ENCODE measurements around the gene KATNAL2.

Gene KATNAL2

GRCh38 chr18:47149457-47150028, 232.1 kb downstream of the KATNAL2 start:
- Histone ChIP-seq H3K4me2 (ENCODE audit: low read depth, low read length, poor library complexity, severe bottlenecking) (peak overlapping the region; percentile 68), H3K4me3 (ENCODE audit: insufficient read depth, low read length, poor library complexity, severe bottlenecking) (peak overlapping the region; percentile 65), H2AFZ (ENCODE audit: low read depth, low read length, severe bottlenecking) (peak overlapping the region; percentile 63), H3K27ac (ENCODE audit: low read depth, low read length) (peak overlapping the region; percentile 48; the same call in 1 of the 2 replicates), H3K36me3 (ENCODE audit: low read length) (peaks cover 6% of the 10 kb centered on the region; the same call in 1 of the 2 replicates), H3K27me3 (ENCODE audit: low read length) (no peaks in the 10 kb centered on the region), H3K9ac (ENCODE audit: low read length) (peak overlapping the region; percentile 71), H4K20me1 (ENCODE audit: low read depth, low read length) (no peaks in the 10 kb centered on the region), H3K9me3 (ENCODE audit: insufficient read depth, low read length) (no peaks in the 10 kb centered on the region), H3F3A (ENCODE audit: insufficient read depth) (peaks cover 21% of the 10 kb centered on the region; the same call in 1 of the 2 replicates), H3K9me2 (replicated peaks; ENCODE audit: insufficient read depth, low read length) (no peaks in the 10 kb centered on the region), H3K79me2 (ENCODE audit: insufficient read depth, low read length) (peaks cover 54% of the 10 kb centered on the region)
- TF ChIP-seq CTCF (IDR thresholded peaks at IDR 0.05; ENCODE audit: insufficient read depth, low read length, poor library complexity, severe bottlenecking) (no peak), EZH2phosphoT487 (conservative IDR thresholded peaks at IDR 0.05; ENCODE audit: low read length) (no peak)

GRCh38 chr18:47150029-47150823, 232.8 kb downstream of the KATNAL2 start, which contains the start of gene HDHD2:
Gene HDHD2, minus strand, starts transcription at chr18:47150500. Its CDS starts 14,061 bp downstream, at chr18:47136439.
- Histone ChIP-seq H3K36me3 (ENCODE audit: low read length) (peaks cover 13% of the 10 kb centered on the region), H3K4me3 (ENCODE audit: insufficient read depth, low read length, poor library complexity, severe bottlenecking) (peak within 1 kb of the TSS; percentile 65), H4K20me1 (ENCODE audit: low read depth, low read length) (no peaks in the 10 kb centered on the region), H3K27ac (ENCODE audit: low read depth, low read length) (peak within 1 kb of the TSS; percentile 48), H3F3A (ENCODE audit: insufficient read depth) (peaks cover 25% of the 10 kb centered on the region; the same call in 1 of the 2 replicates), H3K9ac (ENCODE audit: low read length) (peak within 1 kb of the TSS; percentile 71), H3K9me2 (replicated peaks; ENCODE audit: insufficient read depth, low read length) (no peaks in the 10 kb centered on the region), H3K79me2 (ENCODE audit: insufficient read depth, low read length) (peaks cover 47% of the 10 kb centered on the region), H3K27me3 (ENCODE audit: low read length) (no peaks in the 10 kb centered on the region), H2AFZ (ENCODE audit: low read depth, low read length, severe bottlenecking) (peak within 1 kb of the TSS; percentile 63), H3K9me3 (ENCODE audit: insufficient read depth, low read length) (no peaks in the 10 kb centered on the region), H3K4me2 (ENCODE audit: low read depth, low read length, poor library complexity, severe bottlenecking) (peak within 1 kb of the TSS; percentile 68)
- no peak for TF ChIP-seq EZH2phosphoT487 (conservative IDR thresholded peaks at IDR 0.05; ENCODE audit: low read length)
- TF ChIP-seq CTCF (IDR thresholded peaks at IDR 0.05; ENCODE audit: insufficient read depth, low read length, poor library complexity, severe bottlenecking), result no peak

- TF ChIP-seq CTCF (IDR thresholded peaks at IDR 0.05; ENCODE audit: insufficient read depth, low read length, poor library complexity, severe bottlenecking) (no peak), EZH2phosphoT487 (conservative IDR thresholded peaks at IDR 0.05; ENCODE audit: low read length) (no peak)
- Histone ChIP-seq H3K4me3 (ENCODE audit: insufficient read depth, low read length, poor library complexity, severe bottlenecking) (peak overlapping the region; percentile 65), H3F3A (ENCODE audit: insufficient read depth) (peaks cover 29% of the 10 kb centered on the region; the same call in 1 of the 2 replicates), H3K36me3 (ENCODE audit: low read length) (peaks cover 20% of the 10 kb centered on the region), H3K9me3 (ENCODE audit: insufficient read depth, low read length) (no peaks in the 10 kb centered on the region), H2AFZ (ENCODE audit: low read depth, low read length, severe bottlenecking) (peak overlapping the region; percentile 63), H3K27ac (ENCODE audit: low read depth, low read length) (peak overlapping the region; percentile 48), H3K4me2 (ENCODE audit: low read depth, low read length, poor library complexity, severe bottlenecking) (peak overlapping the region; percentile 68), H3K79me2 (ENCODE audit: insufficient read depth, low read length) (peaks cover 40% of the 10 kb centered on the region), H3K9me2 (replicated peaks; ENCODE audit: insufficient read depth, low read length) (no peaks in the 10 kb centered on the region), H3K9ac (ENCODE audit: low read length) (peak overlapping the region; percentile 71), H3K27me3 (ENCODE audit: low read length) (no peaks in the 10 kb centered on the region), H4K20me1 (ENCODE audit: low read depth, low read length) (no peaks in the 10 kb centered on the region)
These were observed 233.5 kb downstream of the KATNAL2 start for GRCh38 chr18:47150824-47151366.

Measured in SU-DHL-6 (cell line).